DND-41 (cell line): ENCODE data around the gene NEB.

Experiments used
- ATAC-seq: fragments of 200-7000 bp; cut with Tn5 transposase; 3 replicates; pipeline ENCODE4 v1.9.1; 2021; ENCODE audit warnings: low read depth; ENCODE audit not compliant: insufficient read depth
- DNase-seq: peaks from one replicate; pipeline ENCODE4 v3.0.0-alpha.2; 2020
- H2AFZ ChIP-seq: 2 replicates; pipeline ENCODE4 v1.6.0; 2012; ENCODE audit warnings: low read depth, low read length
- H3K27ac ChIP-seq: 2 replicates; pipeline ENCODE4 v1.5.1; 2012; ENCODE audit warnings: low read length, inconsistent platforms
- H3K27me3 ChIP-seq: fragments of 200-600 bp; sonication (generic); 2 replicates; pipeline ENCODE4 v1.6.0; 2012; ENCODE audit warnings: low read length, mild to moderate bottlenecking, inconsistent platforms; ENCODE audit not compliant: insufficient read depth, poor library complexity
- H3K36me3 ChIP-seq: 2 replicates; pipeline ENCODE4 v1.5.1; 2012; ENCODE audit warnings: low read length, inconsistent platforms; ENCODE audit not compliant: insufficient read depth
- H3K4me1 ChIP-seq: 2 replicates; pipeline ENCODE4 v1.5.1; 2012; ENCODE audit warnings: mild to moderate bottlenecking, low read length; ENCODE audit not compliant: insufficient read depth
- H3K4me2 ChIP-seq: 2 replicates; pipeline ENCODE4 v1.6.0; 2012; ENCODE audit warnings: mild to moderate bottlenecking, moderate library complexity, low read length, inconsistent platforms; ENCODE audit not compliant: insufficient read depth
- H3K4me3 ChIP-seq, 2 experiments: fragments of 200-600 bp in 1 of 2; shearing (Covaris generic) in 1 of 2; 2 replicates each; pipeline ENCODE4 v1.5.1; 2012 to 2016; ENCODE audit warnings: inconsistent platforms in 2 of 2, low read length in 2 of 2, mild to moderate bottlenecking in 2 of 2, low read depth in 1 of 2, moderate library complexity in 1 of 2
- H3K79me2 ChIP-seq: 2 replicates; pipeline ENCODE4 v1.6.0; 2012; ENCODE audit warnings: low read length, inconsistent platforms; ENCODE audit not compliant: insufficient read depth
- H3K9ac ChIP-seq: 2 replicates; pipeline ENCODE4 v1.6.0; 2012; ENCODE audit warnings: low read depth, mild to moderate bottlenecking, inconsistent platforms, low read length, moderate library complexity
- H3K9me3 ChIP-seq: 2 replicates; pipeline ENCODE4 v1.5.1; 2012; ENCODE audit warnings: low read length, moderate library complexity, mild to moderate bottlenecking, inconsistent platforms; ENCODE audit not compliant: insufficient read depth, severe bottlenecking
- H4K20me1 ChIP-seq: 2 replicates; pipeline ENCODE4 v1.6.0; 2012; ENCODE audit warnings: low read length; ENCODE audit not compliant: insufficient read depth
- CTCF ChIP-seq: IDR thresholded peaks from 2 replicates; pipeline ENCODE4 v1.5.1; 2012; ENCODE audit warnings: borderline replicate concordance, low read length, moderate library complexity, mild to moderate bottlenecking; ENCODE audit not compliant: poor library complexity, severe bottlenecking; ENCODE audit errors: extremely low read depth
- EZH2 ChIP-seq: IDR thresholded peaks from 3 replicates; pipeline ENCODE4 v1.6.1; 2012; ENCODE audit warnings: borderline replicate concordance, low read depth, mild to moderate bottlenecking, moderate library complexity, low read length, inconsistent platforms; ENCODE audit not compliant: severe bottlenecking

Gene NEB

GRCh38 chr2:151765760-151766410 is 31.6 kb upstream of the NEB start:
- H3K27me3 ChIP-seq = no peaks in the 10 kb centered on the region
- H3K4me1 ChIP-seq = no peaks in the 10 kb centered on the region
- H3K4me2 ChIP-seq = no peak overlapping the region
- no peak overlapping the region for H3K9ac ChIP-seq
- H3K4me3 ChIP-seq = no peak overlapping the region
- H2AFZ ChIP-seq = no peak overlapping the region
- DNase-seq (no peak), ATAC-seq (no peak)
- no peaks in the 10 kb centered on the region for H4K20me1 ChIP-seq
- TF ChIP-seq CTCF (no peak), EZH2 (no peak)
- no peaks in the 10 kb centered on the region for H3K36me3 ChIP-seq
- no peaks in the 10 kb centered on the region for H3K79me2 ChIP-seq
- H3K9me3 ChIP-seq = no peaks in the 10 kb centered on the region
- no peak overlapping the region for H3K27ac ChIP-seq

GRCh38 chr2:151762694-151763093 is 28.4 kb upstream of the NEB start:
- H2AFZ ChIP-seq = no peak overlapping the region
- no peaks in the 10 kb centered on the region for H3K4me1 ChIP-seq
- no peak overlapping the region for H3K27ac ChIP-seq
- TF ChIP-seq CTCF (no peak), EZH2 (no peak)
- no peak for DNase-seq
- no peaks in the 10 kb centered on the region for H3K27me3 ChIP-seq
- H3K79me2 ChIP-seq = no peaks in the 10 kb centered on the region
- no peaks in the 10 kb centered on the region for H3K36me3 ChIP-seq
- H4K20me1 ChIP-seq = no peaks in the 10 kb centered on the region
- H3K9ac ChIP-seq = no peak overlapping the region
- H3K4me3 ChIP-seq = no peak overlapping the region
- no peak for ATAC-seq
- no peaks in the 10 kb centered on the region for H3K9me3 ChIP-seq
- no peak overlapping the region for H3K4me2 ChIP-seq

GRCh38 chr2:151761687-151762086 is 27.4 kb upstream of the NEB start:
- no peak overlapping the region for H3K4me3 ChIP-seq
- H2AFZ ChIP-seq = no peak overlapping the region
- H3K79me2 ChIP-seq = no peaks in the 10 kb centered on the region
- TF ChIP-seq EZH2 = no peak
- TF ChIP-seq CTCF = no peak
- H3K27ac ChIP-seq = no peak overlapping the region
- H3K36me3 ChIP-seq = no peaks in the 10 kb centered on the region
- ATAC-seq (no peak), DNase-seq (no peak)
- no peak overlapping the region for H3K4me2 ChIP-seq
- no peaks in the 10 kb centered on the region for H3K27me3 ChIP-seq
- no peaks in the 10 kb centered on the region for H4K20me1 ChIP-seq
- H3K4me1 ChIP-seq = no peaks in the 10 kb centered on the region
- H3K9ac ChIP-seq = no peak overlapping the region
- no peaks in the 10 kb centered on the region for H3K9me3 ChIP-seq

- ATAC-seq = no peak
- Histone ChIP-seq H3K36me3 (no peaks in the 10 kb centered on the region), H3K27me3 (no peaks in the 10 kb centered on the region), H2AFZ (no peak overlapping the region), H3K4me3 (no peak overlapping the region), H3K9ac (no peak overlapping the region), H3K79me2 (no peaks in the 10 kb centered on the region), H3K27ac (no peak overlapping the region), H3K9me3 (no peaks in the 10 kb centered on the region), H3K4me2 (no peak overlapping the region), H4K20me1 (no peaks in the 10 kb centered on the region), H3K4me1 (no peaks in the 10 kb centered on the region)
- TF ChIP-seq CTCF (no peak), EZH2 (no peak)
- DNase-seq = no peak
Observed at GRCh38 chr2:151761193-151761592, 26.9 kb upstream of the NEB start.
